HEK293 (cell line): ENCODE measurements around the gene WDFY3.

Experiments
- CTCF ChIA-PET: fragments of 350-600 bp; formaldehyde crosslinking; extraction: SDS; loops from one replicate; lab custom pipeline; 2021; ENCODE audit warnings: antibody characterized with exemption; lab: Yijun Ruan, JAX
- POLR2A ChIA-PET: fragments of 300-600 bp; formaldehyde crosslinking; extraction: SDS; loops from one replicate; lab custom pipeline; 2020; ENCODE audit warnings: antibody characterized with exemption, inconsistent platforms; lab: Yijun Ruan, JAX
- H3K27ac ChIP-seq: fragments of 200-500 bp; sonication (Bioruptor generic); 2 replicates; pipeline ENCODE4 v1.5.1; 2014; ENCODE audit warnings: low read depth, low read length, control low read depth, inconsistent platforms; ENCODE audit errors: extremely low read depth
- H3K36me3 ChIP-seq, 2 experiments: fragments of 200-500 bp in 1 of 2; sonication (Bioruptor generic) in 1 of 2; 1 replicate in 1 of 2; 2 replicates in 1 of 2; pipeline ENCODE4 v1.5.1; 2014 to 2017; ENCODE audit warnings: inconsistent platforms in 2 of 2, low read length in 2 of 2; ENCODE audit not compliant: control insufficient read depth in 2 of 2, insufficient read depth in 1 of 2
- H3K4me1 ChIP-seq: fragments of 200-500 bp; sonication (Bioruptor generic); 2 replicates; pipeline ENCODE4 v1.5.1; 2014; ENCODE audit warnings: mild to moderate bottlenecking, low read length, inconsistent platforms; ENCODE audit not compliant: control insufficient read depth, insufficient read depth
- H3K4me3 ChIP-seq: 2 replicates; pipeline ENCODE4 v1.5.1; 2011; ENCODE audit warnings: low read depth, mild to moderate bottlenecking, control low read depth, low read length, moderate library complexity
- H3K9me3 ChIP-seq: fragments of 200-500 bp; sonication (Bioruptor generic); 2 replicates; pipeline ENCODE4 v1.5.1; 2014; ENCODE audit warnings: low read depth, low read length, inconsistent platforms; ENCODE audit not compliant: control insufficient read depth, insufficient read depth
- FEZF1 ChIP-seq: fragments of 450-650 bp; formaldehyde crosslinking; IDR thresholded peaks from 2 replicates; pipeline ENCODE4 v1.5.1; 2016; ENCODE audit warnings: missing biosample characterization, missing genetic modification characterization
- KLF7 ChIP-seq: fragments of 450-650 bp; formaldehyde crosslinking; IDR thresholded peaks from 2 replicates; pipeline ENCODE4 v1.5.1; 2016; ENCODE audit warnings: missing biosample characterization, missing genetic modification characterization, borderline replicate concordance
- MEIS1 ChIP-seq: sonication (generic); formaldehyde crosslinking; IDR thresholded peaks from 2 replicates; pipeline ENCODE4 v1.8.1; 2022; ENCODE audit warnings: missing genetic modification reagents, mild to moderate bottlenecking, borderline replicate concordance
- ZBTB7A ChIP-seq: fragments of 450-650 bp; formaldehyde crosslinking; IDR thresholded peaks from 2 replicates; pipeline ENCODE4 v1.5.1; 2016; ENCODE audit warnings: low read depth, missing biosample characterization, missing genetic modification characterization
- ZNF24 ChIP-seq: fragments of 450-650 bp; formaldehyde crosslinking; IDR thresholded peaks from 2 replicates; pipeline ENCODE4 v1.5.1; 2016; ENCODE audit warnings: missing biosample characterization, missing genetic modification characterization
- ZNF335 ChIP-seq: fragments of 450-650 bp; formaldehyde crosslinking; conservative IDR thresholded peaks from 2 replicates; pipeline ENCODE4 v1.5.1; 2016; ENCODE audit warnings: missing biosample characterization, missing genetic modification characterization
- ZNF514 ChIP-seq: fragments of 450-650 bp; formaldehyde crosslinking; IDR thresholded peaks from 2 replicates; pipeline ENCODE4 v1.5.1; 2016; ENCODE audit warnings: missing biosample characterization, missing genetic modification characterization
- ZNF596 ChIP-seq: fragments of 450-650 bp; IDR thresholded peaks from 2 replicates; pipeline ENCODE4 v1.5.0; 2018; ENCODE audit warnings: missing biosample characterization, mild to moderate bottlenecking, missing genetic modification characterization, moderate library complexity
- ZNF670 ChIP-seq: fragments of 450-650 bp; formaldehyde crosslinking; IDR thresholded peaks from 2 replicates; pipeline ENCODE4 v1.5.1; 2016; ENCODE audit warnings: missing biosample characterization, missing genetic modification characterization, low read depth
- ZNF768 ChIP-seq: fragments of 450-650 bp; formaldehyde crosslinking; IDR thresholded peaks from 2 replicates; pipeline ENCODE4 v1.5.1; 2018; ENCODE audit warnings: missing biosample characterization, mild to moderate bottlenecking, missing genetic modification characterization
- TF ChIP-seq, protein P1 (sequence below): fragments of 450-650 bp; formaldehyde crosslinking; IDR thresholded peaks from 2 replicates; pipeline ENCODE4 v1.5.1; 2017; ENCODE audit warnings: missing biosample characterization, missing genetic modification characterization
- TF ChIP-seq, protein P2 (sequence below): fragments of 450-650 bp; formaldehyde crosslinking; IDR thresholded peaks from 2 replicates; pipeline ENCODE4 v1.5.1; 2017; ENCODE audit warnings: missing biosample characterization, missing genetic modification characterization
- TF ChIP-seq, protein P3 (sequence below): fragments of 450-650 bp; formaldehyde crosslinking; conservative IDR thresholded peaks from 2 replicates; pipeline ENCODE4 v1.5.1; 2016; ENCODE audit warnings: low read depth, missing biosample characterization, missing genetic modification characterization
- TF ChIP-seq, protein P4 (sequence below): fragments of 450-650 bp; formaldehyde crosslinking; conservative IDR thresholded peaks from 2 replicates; pipeline ENCODE4 v1.5.1; 2016; ENCODE audit warnings: low read depth, missing biosample characterization, missing genetic modification characterization
- TF ChIP-seq, protein P5 (sequence below): fragments of 450-650 bp; formaldehyde crosslinking; IDR thresholded peaks from 2 replicates; pipeline ENCODE4 v1.5.1; 2016; ENCODE audit warnings: missing biosample characterization, missing genetic modification characterization

The WDFY3 gene

DNA sequence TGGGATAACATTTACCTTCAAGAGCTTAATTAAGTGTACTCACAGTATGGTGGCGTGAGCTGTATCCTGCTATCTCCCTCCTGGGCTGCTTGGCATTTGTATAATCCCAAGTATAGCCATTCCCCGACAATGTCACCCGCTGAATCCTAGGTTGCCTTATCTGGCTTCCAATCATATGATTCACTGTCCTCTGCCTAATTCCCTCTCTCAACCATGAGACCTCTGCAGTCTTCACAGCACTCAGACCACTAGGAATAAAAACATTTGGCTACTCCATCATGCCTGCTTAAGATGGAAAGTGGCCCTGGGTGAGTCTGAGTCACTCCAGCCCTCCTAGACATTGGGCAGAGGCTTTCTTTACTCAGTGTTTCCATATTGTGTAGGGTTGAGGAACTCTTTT, 28.9 kb upstream of the WDFY3 start:
- TF ChIP-seq, protein P1, sequence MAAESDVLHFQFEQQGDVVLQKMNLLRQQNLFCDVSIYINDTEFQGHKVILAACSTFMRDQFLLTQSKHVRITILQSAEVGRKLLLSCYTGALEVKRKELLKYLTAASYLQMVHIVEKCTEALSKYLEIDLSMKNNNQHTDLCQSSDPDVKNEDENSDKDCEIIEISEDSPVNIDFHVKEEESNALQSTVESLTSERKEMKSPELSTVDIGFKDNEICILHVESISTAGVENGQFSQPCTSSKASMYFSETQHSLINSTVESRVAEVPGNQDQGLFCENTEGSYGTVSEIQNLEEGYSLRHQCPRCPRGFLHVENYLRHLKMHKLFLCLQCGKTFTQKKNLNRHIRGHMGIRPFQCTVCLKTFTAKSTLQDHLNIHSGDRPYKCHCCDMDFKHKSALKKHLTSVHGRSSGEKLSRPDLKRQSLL (tag by site-specific recombination): no peak
- no peak for TF ChIP-seq ZNF335 (tag by site-specific recombination)
- no peak for TF ChIP-seq KLF7 (tag by site-specific recombination)
- TF ChIP-seq, protein P2, sequence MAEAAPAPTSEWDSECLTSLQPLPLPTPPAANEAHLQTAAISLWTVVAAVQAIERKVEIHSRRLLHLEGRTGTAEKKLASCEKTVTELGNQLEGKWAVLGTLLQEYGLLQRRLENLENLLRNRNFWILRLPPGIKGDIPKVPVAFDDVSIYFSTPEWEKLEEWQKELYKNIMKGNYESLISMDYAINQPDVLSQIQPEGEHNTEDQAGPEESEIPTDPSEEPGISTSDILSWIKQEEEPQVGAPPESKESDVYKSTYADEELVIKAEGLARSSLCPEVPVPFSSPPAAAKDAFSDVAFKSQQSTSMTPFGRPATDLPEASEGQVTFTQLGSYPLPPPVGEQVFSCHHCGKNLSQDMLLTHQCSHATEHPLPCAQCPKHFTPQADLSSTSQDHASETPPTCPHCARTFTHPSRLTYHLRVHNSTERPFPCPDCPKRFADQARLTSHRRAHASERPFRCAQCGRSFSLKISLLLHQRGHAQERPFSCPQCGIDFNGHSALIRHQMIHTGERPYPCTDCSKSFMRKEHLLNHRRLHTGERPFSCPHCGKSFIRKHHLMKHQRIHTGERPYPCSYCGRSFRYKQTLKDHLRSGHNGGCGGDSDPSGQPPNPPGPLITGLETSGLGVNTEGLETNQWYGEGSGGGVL: no peak
- TF ChIP-seq, protein P3, sequence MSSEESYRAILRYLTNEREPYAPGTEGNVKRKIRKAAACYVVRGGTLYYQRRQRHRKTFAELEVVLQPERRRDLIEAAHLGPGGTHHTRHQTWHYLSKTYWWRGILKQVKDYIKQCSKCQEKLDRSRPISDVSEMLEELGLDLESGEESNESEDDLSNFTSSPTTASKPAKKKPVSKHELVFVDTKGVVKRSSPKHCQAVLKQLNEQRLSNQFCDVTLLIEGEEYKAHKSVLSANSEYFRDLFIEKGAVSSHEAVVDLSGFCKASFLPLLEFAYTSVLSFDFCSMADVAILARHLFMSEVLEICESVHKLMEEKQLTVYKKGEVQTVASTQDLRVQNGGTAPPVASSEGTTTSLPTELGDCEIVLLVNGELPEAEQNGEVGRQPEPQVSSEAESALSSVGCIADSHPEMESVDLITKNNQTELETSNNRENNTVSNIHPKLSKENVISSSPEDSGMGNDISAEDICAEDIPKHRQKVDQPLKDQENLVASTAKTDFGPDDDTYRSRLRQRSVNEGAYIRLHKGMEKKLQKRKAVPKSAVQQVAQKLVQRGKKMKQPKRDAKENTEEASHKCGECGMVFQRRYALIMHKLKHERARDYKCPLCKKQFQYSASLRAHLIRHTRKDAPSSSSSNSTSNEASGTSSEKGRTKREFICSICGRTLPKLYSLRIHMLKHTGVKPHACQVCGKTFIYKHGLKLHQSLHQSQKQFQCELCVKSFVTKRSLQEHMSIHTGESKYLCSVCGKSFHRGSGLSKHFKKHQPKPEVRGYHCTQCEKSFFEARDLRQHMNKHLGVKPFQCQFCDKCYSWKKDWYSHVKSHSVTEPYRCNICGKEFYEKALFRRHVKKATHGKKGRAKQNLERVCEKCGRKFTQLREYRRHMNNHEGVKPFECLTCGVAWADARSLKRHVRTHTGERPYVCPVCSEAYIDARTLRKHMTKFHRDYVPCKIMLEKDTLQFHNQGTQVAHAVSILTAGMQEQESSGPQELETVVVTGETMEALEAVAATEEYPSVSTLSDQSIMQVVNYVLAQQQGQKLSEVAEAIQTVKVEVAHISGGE (tag by site-specific recombination): no peak
- no peak for TF ChIP-seq ZNF596
- no peak for TF ChIP-seq ZNF514 (tag by site-specific recombination)
- TF ChIP-seq MEIS1 (CRISPR knock-in tag): no peak
- no peak for TF ChIP-seq ZNF768 (tag by site-specific recombination)
- TF ChIP-seq ZNF670 (tag by site-specific recombination): no peak
- TF ChIP-seq ZNF24 (tag by site-specific recombination): no peak
- TF ChIP-seq, protein P4, sequence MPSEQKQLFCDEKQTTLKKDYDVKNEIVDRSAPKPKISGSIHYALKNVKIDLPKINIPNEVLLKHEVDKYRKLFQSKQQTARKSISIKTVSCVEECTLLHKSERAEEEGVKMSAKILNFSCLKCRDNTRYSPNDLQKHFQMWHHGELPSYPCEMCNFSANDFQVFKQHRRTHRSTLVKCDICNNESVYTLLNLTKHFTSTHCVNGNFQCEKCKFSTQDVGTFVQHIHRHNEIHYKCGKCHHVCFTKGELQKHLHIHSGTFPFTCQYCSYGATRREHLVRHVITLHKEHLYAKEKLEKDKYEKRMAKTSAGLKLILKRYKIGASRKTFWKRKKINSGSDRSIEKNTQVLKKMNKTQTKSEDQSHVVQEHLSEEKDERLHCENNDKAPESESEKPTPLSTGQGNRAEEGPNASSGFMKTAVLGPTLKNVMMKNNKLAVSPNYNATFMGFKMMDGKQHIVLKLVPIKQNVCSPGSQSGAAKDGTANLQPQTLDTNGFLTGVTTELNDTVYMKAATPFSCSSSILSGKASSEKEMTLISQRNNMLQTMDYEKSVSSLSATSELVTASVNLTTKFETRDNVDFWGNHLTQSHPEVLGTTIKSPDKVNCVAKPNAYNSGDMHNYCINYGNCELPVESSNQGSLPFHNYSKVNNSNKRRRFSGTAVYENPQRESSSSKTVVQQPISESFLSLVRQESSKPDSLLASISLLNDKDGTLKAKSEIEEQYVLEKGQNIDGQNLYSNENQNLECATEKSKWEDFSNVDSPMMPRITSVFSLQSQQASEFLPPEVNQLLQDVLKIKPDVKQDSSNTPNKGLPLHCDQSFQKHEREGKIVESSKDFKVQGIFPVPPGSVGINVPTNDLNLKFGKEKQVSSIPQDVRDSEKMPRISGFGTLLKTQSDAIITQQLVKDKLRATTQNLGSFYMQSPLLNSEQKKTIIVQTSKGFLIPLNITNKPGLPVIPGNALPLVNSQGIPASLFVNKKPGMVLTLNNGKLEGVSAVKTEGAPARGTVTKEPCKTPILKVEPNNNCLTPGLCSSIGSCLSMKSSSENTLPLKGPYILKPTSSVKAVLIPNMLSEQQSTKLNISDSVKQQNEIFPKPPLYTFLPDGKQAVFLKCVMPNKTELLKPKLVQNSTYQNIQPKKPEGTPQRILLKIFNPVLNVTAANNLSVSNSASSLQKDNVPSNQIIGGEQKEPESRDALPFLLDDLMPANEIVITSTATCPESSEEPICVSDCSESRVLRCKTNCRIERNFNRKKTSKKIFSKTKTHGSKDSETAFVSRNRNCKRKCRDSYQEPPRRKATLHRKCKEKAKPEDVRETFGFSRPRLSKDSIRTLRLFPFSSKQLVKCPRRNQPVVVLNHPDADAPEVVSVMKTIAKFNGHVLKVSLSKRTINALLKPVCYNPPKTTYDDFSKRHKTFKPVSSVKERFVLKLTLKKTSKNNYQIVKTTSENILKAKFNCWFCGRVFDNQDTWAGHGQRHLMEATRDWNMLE (tag by site-specific recombination): no peak
- no peak for TF ChIP-seq ZBTB7A
- no peak for TF ChIP-seq FEZF1 (tag by site-specific recombination)
- TF ChIP-seq, protein P5, sequence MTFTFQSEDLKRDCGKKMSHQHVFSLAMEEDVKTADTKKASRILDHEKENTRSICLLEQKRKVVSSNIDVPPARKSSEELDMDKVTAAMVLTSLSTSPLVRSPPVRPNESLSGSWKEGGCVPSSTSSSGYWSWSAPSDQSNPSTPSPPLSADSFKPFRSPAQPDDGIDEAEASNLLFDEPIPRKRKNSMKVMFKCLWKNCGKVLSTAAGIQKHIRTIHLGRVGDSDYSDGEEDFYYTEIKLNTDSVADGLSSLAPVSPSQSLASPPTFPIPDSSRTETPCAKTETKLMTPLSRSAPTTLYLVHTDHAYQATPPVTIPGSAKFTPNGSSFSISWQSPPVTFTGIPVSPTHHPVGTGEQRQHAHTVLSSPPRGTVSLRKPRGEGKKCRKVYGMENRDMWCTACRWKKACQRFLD (tag by site-specific recombination): no peak
- no peaks in the 10 kb centered on the region for H3K9me3 ChIP-seq
- H3K4me1 ChIP-seq: no peaks in the 10 kb centered on the region
- no peak overlapping the region for H3K27ac ChIP-seq
- POLR2A ChIA-PET: no interaction called here
- CTCF ChIA-PET: no interaction called here
- no peaks in the 10 kb centered on the region for H3K36me3 ChIP-seq
- no peak overlapping the region for H3K4me3 ChIP-seq
